ENCODE results near the gene ADAD2. TPM values are rescaled to one million over a fixed set of nuclear protein-coding genes. Genes with fewer than 3 reads are reported as not detected.

Gene ADAD2
- total and polyA plus RNA-seq, 10 of the 15 experiments (the other 5 are each of a cell fraction or from before 2014, with no cell fraction given) = 0.44 to 0.68 (median 0.51) TPM; not detected in 7

GRCh38 chr16:84196101-84196500 lies 5.1 kb downstream of the ADAD2 start:
- in situ Hi-C loops (cut with MboI) = no loop called here
- H3K9me3 ChIP-seq (replicated peaks; ENCODE audit: control insufficient read depth, insufficient read depth, low read length) = no peaks in the 10 kb centered on the region
- FAIRE-seq (no peak), DNase-seq (ENCODE audit: low read depth, low spot score) (no peak), ATAC-seq (no peak)
- 54% methylated on average over 16 of the region's 16 CpGs for WGBS (ENCODE audit: insufficient coverage, insufficient replicate concordance, low lambda C conversion rate, missing lambda C conversion rate)
- CTCF ChIA-PET = interaction anchor here (1.6 kb wide), 1 partner anchor 9 kb away, joined by 5 read pairs; the partner anchor contains the start of gene TAF1C
- BruUV-seq (replicated peaks) = no TSS peak
- no peak overlapping the region for H3K27ac ChIP-seq (ENCODE audit: control insufficient read depth, insufficient read depth)
- H3K36me3 ChIP-seq (ENCODE audit: control insufficient read depth in 2 of 2, insufficient read depth in 2 of 2, low read length in 1 of 2) = no peaks in the 10 kb centered on the region
- H2AFZ ChIP-seq (ENCODE audit: control insufficient read depth, low read depth, low read length) = no peak overlapping the region
- POLR2A ChIA-PET = no interaction called here
- RAD21 ChIA-PET (ENCODE audit: unreplicated experiment) = no interaction called here
- no peaks in the 10 kb centered on the region for H3K79me2 ChIP-seq (ENCODE audit: control insufficient read depth, insufficient read depth, low read length)
- no peak overlapping the region for H3K9ac ChIP-seq (ENCODE audit: control insufficient read depth, insufficient read depth, low read length)
- no peak overlapping the region for H3K4me2 ChIP-seq (ENCODE audit: control insufficient read depth, insufficient read depth)
- SMC1A ChIA-PET (ENCODE audit: uncharacterized antibody, unreplicated experiment) = no interaction called here
- H3K27me3 ChIP-seq (replicated peaks in 1 of 2; ENCODE audit: control insufficient read depth in 2 of 2, insufficient read depth in 2 of 2, low read length in 1 of 2) = 0 out of 4 replicates have a peak, but pooled peaks cover 0 to 2% of the 10 kb centered on the region in 2 experiments
- no peak overlapping the region for H3K4me3 ChIP-seq
- no peaks in the 10 kb centered on the region for H4K20me1 ChIP-seq (ENCODE audit: control insufficient read depth, insufficient read depth)
- no peaks in the 10 kb centered on the region for H3K4me1 ChIP-seq (ENCODE audit: control insufficient read depth, insufficient read depth, low read length)
- intact Hi-C loops (cut with micrococcal nuclease; ENCODE audit: unreplicated experiment) = no loop called here
- TF ChIP-seq SUPT20H (IDR thresholded peaks at IDR 0.05; ENCODE audit: borderline replicate concordance, control insufficient read depth, low read depth, low read length) (no peak), BCLAF1 (IDR thresholded peaks at IDR 0.05) (no peak), SUZ12 (IDR thresholded peaks at IDR 0.05; ENCODE audit: unreplicated experiment) (no peak), ZNF207 (IDR thresholded peaks at IDR 0.05; ENCODE audit: borderline replicate concordance) (no peak), CTCF (IDR thresholded peaks at IDR 0.05 in 2 of 3, conservative IDR thresholded peaks at IDR 0.05 in 1 of 3; ENCODE audit: control insufficient read depth in 2 of 3, extremely low read depth in 1 of 3, insufficient read depth in 1 of 3, low read depth in 3 of 3, low read length in 3 of 3) (no peak), TCF3 (IDR thresholded peaks at IDR 0.05; ENCODE audit: borderline replicate concordance, insufficient read depth, low read depth, low read length) (no peak), CBX3 (IDR thresholded peaks at IDR 0.05; ENCODE audit: borderline replicate concordance, low read depth) (no peak), CBFB (IDR thresholded peaks at IDR 0.05; ENCODE audit: low read depth) (no peak), TARDBP (IDR thresholded peaks at IDR 0.05; ENCODE audit: borderline replicate concordance) (no peak), GATAD2B (conservative IDR thresholded peaks at IDR 0.05; ENCODE audit: low read depth) (no peak), TCF7 (IDR thresholded peaks at IDR 0.05; ENCODE audit: borderline replicate concordance) (no peak), RB1 (IDR thresholded peaks at IDR 0.05; ENCODE audit: borderline replicate concordance) (no peak), SRF (IDR thresholded peaks at IDR 0.05; ENCODE audit: low read depth in 2 of 2, low read length in 2 of 2) (no peak), HDAC6 (IDR thresholded peaks at IDR 0.05; ENCODE audit: unreplicated experiment) (no peak), ZNF687 (IDR thresholded peaks at IDR 0.05) (no peak), ZSCAN29 (IDR thresholded peaks at IDR 0.05) (no peak), SIX5 (IDR thresholded peaks at IDR 0.05; ENCODE audit: low read depth, low read length, severe bottlenecking) (no peak)

Data from GM12878 (cell line).